HepG2 (cell line): ENCODE results near the gene KRT73. TPM values are rescaled to one million over a fixed set of nuclear protein-coding genes. Genes with fewer than 3 reads are reported as not detected.

Experiments
- ATAC-seq: fragments of 200-7000 bp; cut with Tn5 transposase; 3 replicates; pipeline ENCODE4 v1.9.1; 2020; ENCODE audit warnings: mild to moderate bottlenecking, moderate library complexity
- BruUV-seq: library from RNA; stranded (reverse); fragments of 400-500 nt; replicated peaks from 2 replicates; lab custom pipeline; 2021; lab: Mats Ljungman, UMichigan
- CTCF ChIA-PET: fragments of 300-600 bp; formaldehyde crosslinking; extraction: SDS; loops from one replicate; lab custom pipeline; 2021; ENCODE audit warnings: low total read pairs, inconsistent platforms, low intra/inter-chr PET ratio; lab: Yijun Ruan, JAX
- POLR2A ChIA-PET: fragments of 350-600 bp; sonication (Branson Sonifier 250); formaldehyde crosslinking; loops from one replicate; lab custom pipeline; 2020; ENCODE audit warnings: antibody characterized with exemption, inconsistent platforms; lab: Yijun Ruan, JAX
- DNase-seq: peaks from one replicate; pipeline ENCODE4 v3.0.0-alpha.2; 2015; ENCODE audit warnings: low spot score
- FAIRE-seq: peaks from 3 replicates; lab custom pipeline; 2011; peaks lifted over from hg19 to GRCh38; lab: Jason Lieb, UNC
- H2AFZ ChIP-seq: one replicate; pipeline ENCODE4 v1.6.1; 2011; ENCODE audit warnings: low read length, inconsistent platforms
- H3K27ac ChIP-seq: fragments of 300-600 bp; 3 replicates; pipeline ENCODE4 v1.8.0; 2011; ENCODE audit warnings: mixed run types, mild to moderate bottlenecking, mixed read lengths, low read length, inconsistent platforms; ENCODE audit not compliant: insufficient read depth; ENCODE audit errors: extremely low read length
- H3K27me3 ChIP-seq, 2 experiments: fragments of 200-600 bp in 1 of 2; 2 replicates in 1 of 2; 3 replicates in 1 of 2; pipeline versions ENCODE4 v1.6.0 to v1.8.0; 2011; ENCODE audit warnings: low read length in 2 of 2, mild to moderate bottlenecking in 2 of 2, moderate library complexity in 2 of 2, inconsistent platforms in 1 of 2; ENCODE audit not compliant: insufficient read depth in 2 of 2, control insufficient read depth in 1 of 2
- H3K36me3 ChIP-seq, 2 experiments: fragments of 200-600 bp in 1 of 2; replicated peaks in 1 of 2; 2 replicates in 1 of 2; 3 replicates in 1 of 2; pipeline versions ENCODE4 v1.5.1 to v1.8.0; 2011; ENCODE audit warnings: low read length in 2 of 2, inconsistent platforms in 1 of 2; ENCODE audit not compliant: insufficient read depth in 2 of 2, control insufficient read depth in 1 of 2
- H3K4me1 ChIP-seq: 2 replicates; pipeline ENCODE4 v1.5.1; 2012; ENCODE audit warnings: low read length, inconsistent platforms; ENCODE audit not compliant: insufficient read depth
- H3K4me2 ChIP-seq: 2 replicates; pipeline ENCODE4 v1.6.0; 2011; ENCODE audit warnings: low read depth, low read length, inconsistent platforms
- H3K4me3 ChIP-seq, 3 experiments: fragments of 200-600 bp in 1 of 3; sonication (generic), shearing (Covaris generic) in 1 of 3; replicated peaks in 1 of 3; 2 replicates each; pipeline ENCODE4 v1.5.1; 2011 to 2016; ENCODE audit warnings: low read length in 3 of 3, inconsistent platforms in 2 of 3, low read depth in 2 of 3, mild to moderate bottlenecking in 2 of 3, control low read depth in 1 of 3, mixed read lengths in 1 of 3; ENCODE audit not compliant: insufficient read depth in 1 of 3
- H3K79me2 ChIP-seq: one replicate; pipeline ENCODE4 v1.6.1; 2011; ENCODE audit warnings: low read length, inconsistent platforms; ENCODE audit not compliant: insufficient read depth
- H3K9ac ChIP-seq: 2 replicates; pipeline ENCODE4 v1.6.0; 2011; ENCODE audit warnings: mild to moderate bottlenecking, low read depth, low read length, inconsistent platforms; ENCODE audit not compliant: insufficient read depth
- H3K9me3 ChIP-seq: 2 replicates; pipeline ENCODE4 v1.5.1; 2012; ENCODE audit warnings: mild to moderate bottlenecking, low read length
- H4K20me1 ChIP-seq: 2 replicates; pipeline ENCODE4 v1.6.0; 2011; ENCODE audit warnings: inconsistent platforms, mild to moderate bottlenecking, low read length, moderate library complexity; ENCODE audit not compliant: insufficient read depth
- HES4 ChIP-seq: sonication (generic); formaldehyde crosslinking; IDR thresholded peaks from 2 replicates; pipeline ENCODE4 v1.9.0; 2021; ENCODE audit warnings: mild to moderate bottlenecking, missing genetic modification reagents, borderline replicate concordance
- HNF4A ChIP-seq: sonication (generic); formaldehyde crosslinking; IDR thresholded peaks from 2 replicates; pipeline ENCODE4 v1.4.0; 2020; ENCODE audit warnings: missing genetic modification reagents
- NCOA1 ChIP-seq: sonication (generic); formaldehyde crosslinking; IDR thresholded peaks from 2 replicates; pipeline ENCODE4 v1.9.0; 2021; ENCODE audit warnings: missing genetic modification reagents
- SALL1 ChIP-seq: sonication (generic); formaldehyde crosslinking; IDR thresholded peaks from 2 replicates; pipeline ENCODE4 v1.8.0; 2022; ENCODE audit warnings: mild to moderate bottlenecking, missing genetic modification reagents
- SMC3 ChIP-seq: IDR thresholded peaks from 2 replicates; pipeline ENCODE4 v1.6.1; 2011; ENCODE audit warnings: low read length, improper control_type of control experiment
- ZBTB8A ChIP-seq: sonication (generic); formaldehyde crosslinking; IDR thresholded peaks from 2 replicates; pipeline ENCODE4 v1.4.0; 2020; ENCODE audit warnings: mild to moderate bottlenecking, low read depth, missing genetic modification reagents, borderline replicate concordance
- ZNF572 ChIP-seq: sonication (generic); formaldehyde crosslinking; IDR thresholded peaks from 2 replicates; pipeline ENCODE4 v1.5.1; 2020; ENCODE audit warnings: mild to moderate bottlenecking, missing genetic modification reagents
- ZNF768 ChIP-seq: sonication (generic); formaldehyde crosslinking; IDR thresholded peaks from 2 replicates; pipeline ENCODE4 v1.4.0; 2020; ENCODE audit warnings: missing genetic modification reagents
- WGBS: methylation state at CpG from one replicate; pipeline ENCODE4 v1.1.6; 2017; ENCODE audit warnings: low lambda C conversion rate; 5-methylcytosine and 5-hydroxymethylcytosine counted together
- in situ Hi-C: cut with HindIII; loops from 2 replicates; pipeline ENCODE4 v1.10.0; 2017; ENCODE audit warnings: low pct_unique_long_range_greater_than_20kb; ENCODE audit not compliant: extremely low pct_ligation_motif_present
- intact Hi-C: fragments of 100-400 bp; cut with micrococcal nuclease; formaldehyde crosslinking; loops from one replicate; pipeline ENCODE4 v1.10.0; 2022; ENCODE audit not compliant: unreplicated experiment
- polyA plus RNA-seq, 8 experiments: library from polyadenylated mRNA; depleted of rRNA in 3 of 8; stranded (reverse) in 7 of 8; unstranded in 1 of 8; fragments of >200 nt; fragmentation: Illumina TruSeq in 4 of 8; extraction: Trizol in 4 of 8; gene quantifications; 2 replicates each; pipeline versions ENCODE4 v1.2.1 to v1.2.3, GENCODE V29; 2011 to 2016; ENCODE audit warnings: low read depth in 4 of 8, missing spikeins in 1 of 8, mixed read lengths in 1 of 8; ENCODE audit not compliant: insufficient read depth in 1 of 8
- total RNA-seq, 5 experiments: library from RNA; depleted of rRNA; stranded (reverse); fragments of >200 nt; fragmentation: Illumina TruSeq; extraction: Trizol; gene quantifications; 2 replicates each; pipeline ENCODE4 v1.2.3, GENCODE V29; 2016; ENCODE audit warnings: low read depth in 1 of 5
- TF ChIP-seq, protein P1 (sequence below): sonication (generic); formaldehyde crosslinking; IDR thresholded peaks from 2 replicates; pipeline ENCODE4 v1.4.0; 2020; ENCODE audit warnings: missing genetic modification reagents
- TF ChIP-seq, protein P2 (sequence below): sonication (generic); formaldehyde crosslinking; IDR thresholded peaks from 2 replicates; pipeline ENCODE4 v1.5.0; 2020; ENCODE audit warnings: mild to moderate bottlenecking, missing genetic modification reagents, moderate library complexity
- TF ChIP-seq, protein P3 (sequence below), 2 experiments: fragments of 450-650 bp in 1 of 2; sonication (generic) in 1 of 2; formaldehyde crosslinking; IDR thresholded peaks; 2 replicates each; pipeline versions ENCODE4 v1.5.0 to v1.8.0; 2020 to 2022; ENCODE audit warnings: mild to moderate bottlenecking in 1 of 2, missing genetic modification reagents in 1 of 2

KRT73 gene
- total and polyA plus RNA-seq, 2 of the 13 experiments (the other 11 are each of a cell fraction or from before 2014, with no cell fraction given) = not detected

DNA sequence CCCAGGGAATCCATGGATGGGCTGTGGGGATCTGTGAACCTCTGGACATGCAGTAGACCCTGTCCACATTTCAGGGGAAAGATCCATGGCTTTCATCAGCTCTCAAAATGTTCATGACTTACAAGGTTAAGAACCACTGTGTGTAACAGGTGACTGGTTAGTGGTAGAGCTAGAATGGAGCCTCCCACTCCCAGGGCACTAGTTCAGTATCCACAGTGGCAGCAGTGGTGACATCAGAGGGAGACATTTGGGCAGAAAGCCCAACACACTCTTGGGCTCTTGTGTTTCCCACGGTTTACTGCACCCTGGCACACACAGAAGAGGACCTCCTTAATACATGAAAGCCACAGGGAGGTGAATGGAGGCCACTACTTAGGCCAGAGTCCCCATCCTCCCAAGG is 53.8 kb downstream of the KRT73 start:
- peaks cover 6 to 27% of the 10 kb centered on the region in 2 experiments; a peak in 2 of 5 replicates for H3K27me3 ChIP-seq
- H3K36me3 ChIP-seq = no peaks in the 10 kb centered on the region
- H3K4me1 ChIP-seq = no peaks in the 10 kb centered on the region
- FAIRE-seq (no peak), DNase-seq (no peak), ATAC-seq (no peak)
- H3K27ac ChIP-seq = no peak overlapping the region
- no peak overlapping the region for H3K4me3 ChIP-seq
- intact Hi-C loops (no loop called here), in situ Hi-C loops (no loop called here)
- H3K4me2 ChIP-seq = no peak overlapping the region
- H2AFZ ChIP-seq = no peak overlapping the region
- H3K9ac ChIP-seq = no peak overlapping the region
- H4K20me1 ChIP-seq = no peaks in the 10 kb centered on the region
- ChIA-PET CTCF (no interaction called here), POLR2A (no interaction called here)
- TF ChIP-seq ZNF768 (CRISPR knock-in tag) (no peak), HES4 (CRISPR knock-in tag) (no peak), ZNF572 (CRISPR knock-in tag) (no peak)
- H3K9me3 ChIP-seq = no peaks in the 10 kb centered on the region
- H3K79me2 ChIP-seq = no peaks in the 10 kb centered on the region
- BruUV-seq = no TSS peak
- 0% methylated on average over 1 of the region's 1 CpG for WGBS

DNA sequence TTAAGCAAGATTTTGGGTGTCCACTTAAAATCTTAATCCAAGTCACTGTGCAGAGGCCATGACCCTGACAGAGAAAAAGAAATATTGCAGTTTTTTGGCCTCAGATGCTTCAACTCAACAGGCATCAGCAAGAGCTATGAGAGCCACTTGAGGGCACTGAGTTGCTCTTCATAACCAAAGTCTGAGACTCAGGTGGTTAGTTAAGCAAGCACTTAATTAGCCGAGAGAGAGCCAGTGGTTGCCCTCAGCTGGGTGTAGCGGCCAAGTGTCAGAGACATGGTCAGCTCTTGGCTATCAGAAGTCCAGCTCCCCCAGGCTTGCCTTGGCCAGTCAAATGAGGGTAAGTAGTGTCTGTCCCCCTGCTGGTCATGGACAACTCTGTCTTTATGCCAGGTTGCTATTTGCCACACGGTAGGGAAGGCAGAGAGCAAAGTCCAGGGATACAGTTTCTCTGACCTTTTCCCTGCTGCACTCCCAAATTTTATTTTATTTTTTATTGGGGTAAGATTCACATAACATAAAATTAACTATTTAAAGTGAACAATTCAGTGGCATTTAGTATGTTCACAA is 56.4 kb downstream of the KRT73 start:
- intact Hi-C loops = no loop called here
- POLR2A ChIA-PET = no interaction called here

More for the DNA sequence above, 56.4 kb downstream of the KRT73 start:
- in situ Hi-C loops = no loop called here
- Histone ChIP-seq H3K27me3 (peaks cover 2 to 18% of the 10 kb centered on the region in 2 experiments; a peak in 2 of 5 replicates), H3K36me3 (no peaks in the 10 kb centered on the region), H3K9me3 (no peaks in the 10 kb centered on the region), H3K9ac (no peak overlapping the region), H3K4me1 (no peaks in the 10 kb centered on the region), H3K4me2 (no peak overlapping the region), H3K27ac (no peak overlapping the region), H4K20me1 (no peaks in the 10 kb centered on the region), H3K79me2 (no peaks in the 10 kb centered on the region), H2AFZ (no peak overlapping the region), H3K4me3 (no peak overlapping the region)
- peak; percentile 21 for DNase-seq
- FAIRE-seq = no peak
- peak; percentile 69 for ATAC-seq
- CTCF ChIA-PET = no interaction called here
- BruUV-seq = no TSS peak
- WGBS = 0% methylated on average over 1 of the region's 3 CpGs
- TF ChIP-seq HNF4A (CRISPR knock-in tag) = peak; percentile 56
- TF ChIP-seq, protein P1, sequence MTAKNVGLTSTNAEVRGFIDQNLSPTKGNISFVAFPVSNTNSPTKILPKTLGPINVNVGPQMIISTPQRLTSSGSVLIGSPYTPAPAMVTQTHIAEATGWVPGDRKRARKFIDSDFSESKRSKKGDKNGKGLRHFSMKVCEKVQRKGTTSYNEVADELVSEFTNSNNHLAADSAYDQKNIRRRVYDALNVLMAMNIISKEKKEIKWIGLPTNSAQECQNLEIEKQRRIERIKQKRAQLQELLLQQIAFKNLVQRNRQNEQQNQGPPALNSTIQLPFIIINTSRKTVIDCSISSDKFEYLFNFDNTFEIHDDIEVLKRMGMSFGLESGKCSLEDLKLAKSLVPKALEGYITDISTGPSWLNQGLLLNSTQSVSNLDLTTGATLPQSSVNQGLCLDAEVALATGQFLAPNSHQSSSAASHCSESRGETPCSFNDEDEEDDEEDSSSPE = no peak
- TF ChIP-seq ZBTB8A = no peak
- TF ChIP-seq, protein P2, sequence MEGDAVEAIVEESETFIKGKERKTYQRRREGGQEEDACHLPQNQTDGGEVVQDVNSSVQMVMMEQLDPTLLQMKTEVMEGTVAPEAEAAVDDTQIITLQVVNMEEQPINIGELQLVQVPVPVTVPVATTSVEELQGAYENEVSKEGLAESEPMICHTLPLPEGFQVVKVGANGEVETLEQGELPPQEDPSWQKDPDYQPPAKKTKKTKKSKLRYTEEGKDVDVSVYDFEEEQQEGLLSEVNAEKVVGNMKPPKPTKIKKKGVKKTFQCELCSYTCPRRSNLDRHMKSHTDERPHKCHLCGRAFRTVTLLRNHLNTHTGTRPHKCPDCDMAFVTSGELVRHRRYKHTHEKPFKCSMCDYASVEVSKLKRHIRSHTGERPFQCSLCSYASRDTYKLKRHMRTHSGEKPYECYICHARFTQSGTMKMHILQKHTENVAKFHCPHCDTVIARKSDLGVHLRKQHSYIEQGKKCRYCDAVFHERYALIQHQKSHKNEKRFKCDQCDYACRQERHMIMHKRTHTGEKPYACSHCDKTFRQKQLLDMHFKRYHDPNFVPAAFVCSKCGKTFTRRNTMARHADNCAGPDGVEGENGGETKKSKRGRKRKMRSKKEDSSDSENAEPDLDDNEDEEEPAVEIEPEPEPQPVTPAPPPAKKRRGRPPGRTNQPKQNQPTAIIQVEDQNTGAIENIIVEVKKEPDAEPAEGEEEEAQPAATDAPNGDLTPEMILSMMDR = peak; percentile 25; the same call in 1 of the 2 replicates
- no peak for TF ChIP-seq SALL1 (CRISPR knock-in tag)
- TF ChIP-seq NCOA1 = no peak
- TF ChIP-seq, protein P3, sequence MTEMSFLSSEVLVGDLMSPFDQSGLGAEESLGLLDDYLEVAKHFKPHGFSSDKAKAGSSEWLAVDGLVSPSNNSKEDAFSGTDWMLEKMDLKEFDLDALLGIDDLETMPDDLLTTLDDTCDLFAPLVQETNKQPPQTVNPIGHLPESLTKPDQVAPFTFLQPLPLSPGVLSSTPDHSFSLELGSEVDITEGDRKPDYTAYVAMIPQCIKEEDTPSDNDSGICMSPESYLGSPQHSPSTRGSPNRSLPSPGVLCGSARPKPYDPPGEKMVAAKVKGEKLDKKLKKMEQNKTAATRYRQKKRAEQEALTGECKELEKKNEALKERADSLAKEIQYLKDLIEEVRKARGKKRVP (CRISPR knock-in tag; IDR thresholded peaks at IDR 0.05) = no peak
- 0 out of 2 replicates have a peak, but pooled peaks have one; percentile 4 for TF ChIP-seq SMC3
